Measurements from ENCODE around the gene FOSL1. TPM values are rescaled to one million over a fixed set of nuclear protein-coding genes. Genes with fewer than 3 reads are reported as not detected.

The FOSL1 gene
- total and polyA plus RNA-seq, 2 of the 13 experiments (the other 11 are each of a cell fraction or from before 2014, with no cell fraction given) = 4.0 to 4.1 TPM

DNA sequence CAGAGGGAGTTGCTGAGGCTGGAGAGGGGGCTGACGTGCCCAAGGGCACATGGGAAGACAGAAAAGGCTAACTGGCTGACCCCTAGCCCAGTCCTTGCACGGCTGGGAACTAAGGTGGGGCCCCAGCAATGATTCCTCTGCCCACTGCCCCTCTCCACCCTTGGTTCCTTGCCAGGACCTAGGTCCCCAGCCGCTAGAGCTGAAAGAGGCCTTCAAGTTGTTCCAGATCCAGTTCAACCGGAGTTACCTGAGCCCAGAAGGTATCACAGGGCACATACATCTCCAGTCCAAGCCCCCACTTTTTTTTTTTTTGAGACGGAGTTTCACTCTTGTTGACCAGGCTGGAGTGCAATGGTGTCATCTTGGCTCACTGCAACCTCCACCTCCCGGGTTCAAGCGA, 20.2 kb downstream of the FOSL1 start (continued):
- TF ChIP-seq, protein P1, sequence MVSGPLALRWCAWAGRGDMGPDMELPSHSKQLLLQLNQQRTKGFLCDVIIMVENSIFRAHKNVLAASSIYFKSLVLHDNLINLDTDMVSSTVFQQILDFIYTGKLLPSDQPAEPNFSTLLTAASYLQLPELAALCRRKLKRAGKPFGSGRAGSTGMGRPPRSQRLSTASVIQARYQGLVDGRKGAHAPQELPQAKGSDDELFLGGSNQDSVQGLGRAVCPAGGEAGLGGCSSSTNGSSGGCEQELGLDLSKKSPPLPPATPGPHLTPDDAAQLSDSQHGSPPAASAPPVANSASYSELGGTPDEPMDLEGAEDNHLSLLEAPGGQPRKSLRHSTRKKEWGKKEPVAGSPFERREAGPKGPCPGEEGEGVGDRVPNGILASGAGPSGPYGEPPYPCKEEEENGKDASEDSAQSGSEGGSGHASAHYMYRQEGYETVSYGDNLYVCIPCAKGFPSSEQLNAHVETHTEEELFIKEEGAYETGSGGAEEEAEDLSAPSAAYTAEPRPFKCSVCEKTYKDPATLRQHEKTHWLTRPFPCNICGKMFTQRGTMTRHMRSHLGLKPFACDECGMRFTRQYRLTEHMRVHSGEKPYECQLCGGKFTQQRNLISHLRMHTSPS (CRISPR knock-in tag; IDR thresholded peaks at IDR 0.05; ENCODE audit: low read depth) = no peak

DNA sequence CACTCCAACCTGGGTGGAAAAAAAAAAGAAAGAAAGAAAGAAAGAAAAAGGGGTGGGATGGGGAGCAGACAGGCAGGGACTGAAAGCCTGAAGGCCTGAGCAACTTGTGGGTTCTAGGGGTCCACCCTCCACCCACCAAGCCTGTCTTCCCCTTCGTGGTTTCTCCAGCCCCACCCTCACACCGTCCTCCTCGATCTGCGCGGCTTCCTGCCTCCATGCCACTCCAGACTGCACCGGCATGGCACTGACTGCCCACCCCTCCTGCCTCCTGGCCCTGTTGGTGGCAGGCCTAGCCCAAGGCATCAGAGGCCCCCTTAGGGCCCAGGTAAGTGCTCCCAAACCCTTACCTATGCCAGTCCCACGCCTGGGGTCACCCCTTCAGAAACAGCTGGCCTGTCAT, 20.6 kb downstream of the FOSL1 start, which contains the start of gene CTSW:
Gene CTSW (plus strand): TSS at position 221 of the 400 bp plus-strand sequence. CDS start 18 bp downstream, at position 239.
- Histone ChIP-seq H3K79me2 (ENCODE audit: insufficient read depth, low read length) (no peaks in the 10 kb centered on the region), H4K20me1 (ENCODE audit: insufficient read depth, low read length) (no peaks in the 10 kb centered on the region), H3K27ac (ENCODE audit: extremely low read length, insufficient read depth, low read length) (no peak within 1 kb of the TSS), H3K9me3 (ENCODE audit: low read length) (no peaks in the 10 kb centered on the region), H3K27me3 (ENCODE audit: control insufficient read depth in 1 of 2, insufficient read depth in 2 of 2, low read length in 2 of 2) (no peaks in the 10 kb centered on the region), H3K36me3 (replicated peaks in 1 of 2; ENCODE audit: control insufficient read depth in 1 of 2, insufficient read depth in 2 of 2, low read length in 2 of 2) (peaks cover 4 to 13% of the 10 kb centered on the region in 2 experiments; a peak in 3 of 5 replicates), H3K4me1 (ENCODE audit: insufficient read depth, low read length) (peaks cover 20% of the 10 kb centered on the region; the same call in 1 of the 2 replicates), H3K9ac (ENCODE audit: insufficient read depth, low read depth, low read length) (no peak within 1 kb of the TSS), H3K4me3 (replicated peaks in 1 of 3; ENCODE audit: insufficient read depth in 1 of 3, low read depth in 2 of 3, low read length in 3 of 3) (no peak within 1 kb of the TSS), H2AFZ (ENCODE audit: low read length) (no peak within 1 kb of the TSS), H3K4me2 (ENCODE audit: low read depth, low read length) (no peak within 1 kb of the TSS)
- BruUV-seq (replicated peaks) = no TSS peak
- in situ Hi-C loops (cut with HindIII; ENCODE audit: extremely low pct_ligation_motif_present, low pct_unique_long_range_greater_than_20kb) = loop anchor here (5.0 kb wide), 1 partner anchor 108 kb away; no protein-coding TSS in a partner anchor
- ChIA-PET CTCF (ENCODE audit: low intra/inter-chr PET ratio, low total read pairs) (no interaction called here), POLR2A (interaction anchor here (1.1 kb wide), 1 partner anchor 21 kb away, joined by 4 read pairs; no protein-coding TSS in a partner anchor)
- intact Hi-C loops (cut with micrococcal nuclease; ENCODE audit: unreplicated experiment) = no loop called here
- DNase-seq (ENCODE audit: low spot score) = no peak
- whole genome bisulfite sequencing (ENCODE audit: low lambda C conversion rate) = 80% methylated on average over 6 of the region's 7 CpGs
- no peak for FAIRE-seq
- no peak for ATAC-seq
- TF ChIP-seq AGO2 (optimal IDR thresholded peaks at IDR 0.05; ENCODE audit: low read depth, low read length) = peak; percentile 37
- TF ChIP-seq, protein P2, sequence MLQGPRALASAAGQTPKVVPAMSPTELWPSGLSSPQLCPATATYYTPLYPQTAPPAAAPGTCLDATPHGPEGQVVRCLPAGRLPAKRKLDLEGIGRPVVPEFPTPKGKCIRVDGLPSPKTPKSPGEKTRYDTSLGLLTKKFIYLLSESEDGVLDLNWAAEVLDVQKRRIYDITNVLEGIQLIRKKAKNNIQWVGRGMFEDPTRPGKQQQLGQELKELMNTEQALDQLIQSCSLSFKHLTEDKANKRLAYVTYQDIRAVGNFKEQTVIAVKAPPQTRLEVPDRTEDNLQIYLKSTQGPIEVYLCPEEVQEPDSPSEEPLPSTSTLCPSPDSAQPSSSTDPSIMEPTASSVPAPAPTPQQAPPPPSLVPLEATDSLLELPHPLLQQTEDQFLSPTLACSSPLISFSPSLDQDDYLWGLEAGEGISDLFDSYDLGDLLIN (CRISPR knock-in tag; IDR thresholded peaks at IDR 0.05; ENCODE audit: borderline replicate concordance) = no peak
